HEK293T (cell line): ENCODE data around the gene NOL3.

Experiments
- ARNT ChIP-seq: fragments of 450-650 bp; IDR thresholded peaks from 2 replicates; pipeline ENCODE4 v1.6.1; 2017; ENCODE audit warnings: mild to moderate bottlenecking
- HDGF ChIP-seq: fragments of 450-650 bp; IDR thresholded peaks from 2 replicates; pipeline ENCODE4 v1.6.1; 2017; ENCODE audit warnings: antibody characterized with exemption, borderline replicate concordance
- LEF1 ChIP-seq: fragments of 450-650 bp; IDR thresholded peaks from 2 replicates; pipeline ENCODE4 v1.6.1; 2017; ENCODE audit warnings: mild to moderate bottlenecking, borderline replicate concordance
- SP1 ChIP-seq: fragments of 450-650 bp; IDR thresholded peaks from 2 replicates; pipeline ENCODE4 v1.6.1; 2017
- SUZ12 ChIP-seq: fragments of 450-650 bp; IDR thresholded peaks from 2 replicates; pipeline ENCODE4 v1.6.1; 2016; ENCODE audit warnings: mild to moderate bottlenecking
- TF ChIP-seq, protein P1 (sequence below): fragments of 450-650 bp; IDR thresholded peaks from 2 replicates; pipeline ENCODE4 v1.6.1; 2016

DNA sequence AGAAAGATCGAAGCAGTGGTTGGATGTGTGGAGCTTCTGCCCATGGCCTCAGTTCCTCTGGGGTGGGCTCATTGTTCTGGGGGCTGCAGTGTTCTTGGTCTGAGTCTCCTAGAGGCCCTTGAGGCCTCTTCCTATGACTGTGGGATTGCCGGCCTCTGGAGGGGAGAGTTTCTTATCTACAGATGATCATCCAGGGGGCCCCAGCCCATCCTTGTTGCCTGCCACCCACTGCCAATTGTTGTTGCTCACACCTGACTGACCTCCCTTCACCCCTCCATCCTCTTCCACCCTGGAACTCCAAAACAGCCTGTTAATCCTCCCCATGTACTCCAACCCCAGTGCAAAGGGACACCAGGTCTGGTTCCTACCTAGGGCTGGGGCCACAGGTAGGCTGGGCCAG, 25.4 kb upstream of the NOL3 start:
- TF ChIP-seq SUZ12 (no peak), HDGF (no peak), ARNT (no peak), LEF1 (no peak), SP1 (no peak)
- TF ChIP-seq, protein P1, sequence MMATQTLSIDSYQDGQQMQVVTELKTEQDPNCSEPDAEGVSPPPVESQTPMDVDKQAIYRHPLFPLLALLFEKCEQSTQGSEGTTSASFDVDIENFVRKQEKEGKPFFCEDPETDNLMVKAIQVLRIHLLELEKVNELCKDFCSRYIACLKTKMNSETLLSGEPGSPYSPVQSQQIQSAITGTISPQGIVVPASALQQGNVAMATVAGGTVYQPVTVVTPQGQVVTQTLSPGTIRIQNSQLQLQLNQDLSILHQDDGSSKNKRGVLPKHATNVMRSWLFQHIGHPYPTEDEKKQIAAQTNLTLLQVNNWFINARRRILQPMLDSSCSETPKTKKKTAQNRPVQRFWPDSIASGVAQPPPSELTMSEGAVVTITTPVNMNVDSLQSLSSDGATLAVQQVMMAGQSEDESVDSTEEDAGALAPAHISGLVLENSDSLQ = no peak
